Activated CD4-positive, alpha-beta T cell treated with anti-CD3 and anti-CD28 coated beads, Interleukin-10, Interleukin-2, amounts not matched to agents 100 ng/mL and 50 ng/mL, durations not matched to agents 16 hours and 8 hours (primary cell): ENCODE results near the gene ACBD6.

Source experiments
- DNase-seq: peaks from one replicate; pipeline ENCODE4 v3.0.0-alpha.2; 2020

The ACBD6 gene

GRCh38 chr1:180287988-180288705, 214.2 kb downstream of the ACBD6 start:
- no peak for DNase-seq

GRCh38 chr1:180286417-180286816, 216.0 kb downstream of the ACBD6 start:
- no peak for DNase-seq

GRCh38 chr1:180283098-180283497, 219.3 kb downstream of the ACBD6 start:
- DNase-seq: no peak

GRCh38 chr1:180282401-180283044, 219.9 kb downstream of the ACBD6 start:
- no peak for DNase-seq

GRCh38 chr1:180281490-180281889, 220.9 kb downstream of the ACBD6 start:
- DNase-seq: no peak

GRCh38 chr1:180280617-180281016, 221.8 kb downstream of the ACBD6 start:
- no peak for DNase-seq

GRCh38 chr1:180279651-180280050, 222.7 kb downstream of the ACBD6 start:
- no peak for DNase-seq

- no peak for DNase-seq
These were observed 223.6 kb downstream of the ACBD6 start for GRCh38 chr1:180278596-180279395.

- no peak for DNase-seq
These were observed 224.2 kb downstream of the ACBD6 start for GRCh38 chr1:180278194-180278515.

- DNase-seq: no peak
These were observed 224.7 kb downstream of the ACBD6 start for GRCh38 chr1:180277476-180278193.

- DNase-seq: no peak
These were observed 226.7 kb downstream of the ACBD6 start for GRCh38 chr1:180275726-180276125.

GRCh38 chr1:180274221-180274620, 228.2 kb downstream of the ACBD6 start:
- DNase-seq: no peak

- DNase-seq: no peak
These were observed 229.3 kb downstream of the ACBD6 start for GRCh38 chr1:180273066-180273465.

GRCh38 chr1:180272395-180272794, 230.0 kb downstream of the ACBD6 start:
- DNase-seq: no peak

- no peak for DNase-seq
These were observed 230.8 kb downstream of the ACBD6 start for GRCh38 chr1:180271272-180272255.

- DNase-seq: no peak
These were observed 231.7 kb downstream of the ACBD6 start for GRCh38 chr1:180270530-180271271.

- DNase-seq: no peak
These were observed 232.5 kb downstream of the ACBD6 start for GRCh38 chr1:180269645-180270529.

GRCh38 chr1:180268556-180269075, 233.8 kb downstream of the ACBD6 start:
- no peak for DNase-seq

- DNase-seq: no peak
These were observed 234.4 kb downstream of the ACBD6 start for GRCh38 chr1:180267761-180268555.
